ENCODE results near the gene STON1. TPM values are rescaled to one million over a fixed set of nuclear protein-coding genes. Genes with fewer than 3 reads are reported as not detected.

The STON1 gene
- total RNA-seq, 2 experiments from 2014 or later = 1.6 to 1.9 TPM

DNA sequence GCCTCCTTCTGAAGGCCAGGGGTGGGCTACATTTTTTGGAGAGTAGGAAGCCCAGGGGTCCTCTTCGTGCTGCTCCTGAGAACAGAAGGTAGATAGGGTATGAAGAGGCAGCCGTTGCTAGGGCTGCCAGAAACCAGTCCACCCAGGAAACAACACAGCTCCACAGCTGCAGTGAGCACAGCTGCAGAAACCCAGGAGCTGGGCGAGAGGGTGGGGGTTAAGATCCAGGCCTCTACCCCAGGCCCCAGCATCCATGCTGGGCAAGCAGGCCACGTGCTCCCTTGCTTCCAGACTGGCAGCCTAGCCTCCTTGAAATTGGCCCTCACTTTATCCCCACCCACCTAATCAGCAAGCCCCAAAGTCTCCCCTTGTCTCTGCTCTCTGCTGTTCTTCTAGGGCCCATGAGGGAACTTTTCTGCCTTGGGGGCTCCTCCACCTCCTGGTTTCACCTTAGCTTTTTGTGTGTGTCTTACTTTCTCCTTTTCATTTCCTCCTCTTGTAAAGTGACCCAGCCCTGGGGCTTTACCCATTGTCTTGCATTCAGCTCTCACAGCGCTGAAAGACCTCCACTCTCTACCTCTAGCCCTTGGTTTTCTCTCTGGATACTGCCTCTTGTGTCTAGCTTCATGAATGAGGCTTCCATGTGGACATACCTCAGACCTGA, 30.7 kb downstream of the STON1 start:
- POLR2A ChIA-PET = no interaction called here
- CTCF ChIA-PET = no interaction called here
- Mint-ChIP-seq H3K27me3 (ENCODE audit: low read depth) (no peaks in the 10 kb centered on the region), H3K27ac (no peak overlapping the region), H3K9me3 (ENCODE audit: insufficient read depth) (no peaks in the 10 kb centered on the region), H3K36me3 (ENCODE audit: low read depth) (no peaks in the 10 kb centered on the region), H3K4me3 (no peak overlapping the region), H3K4me1 (ENCODE audit: low read depth) (no peaks in the 10 kb centered on the region)
- no peak for ATAC-seq
- no peak for DNase-seq

DNA sequence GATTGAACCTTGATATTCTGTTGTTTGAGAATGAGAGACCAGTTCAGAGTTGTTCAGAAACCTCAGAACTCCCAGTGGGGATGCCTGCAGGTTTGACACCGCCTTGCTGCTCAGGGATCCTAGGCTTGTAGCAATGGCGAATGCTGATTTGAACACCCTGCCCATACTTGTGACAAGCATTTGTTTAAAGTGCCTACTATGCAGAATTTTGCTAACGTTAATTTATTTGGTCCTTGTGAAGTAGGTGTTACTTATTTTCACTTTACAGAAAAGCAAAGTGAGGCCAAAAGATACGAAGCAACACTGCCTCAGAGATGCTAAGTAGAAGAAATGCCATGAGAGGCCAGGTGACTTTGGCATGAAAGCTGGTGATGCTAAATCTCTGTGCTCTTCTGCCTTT, 32.3 kb downstream of the STON1 start:
- no peaks in the 10 kb centered on the region for H3K36me3 Mint-ChIP-seq (ENCODE audit: low read depth)
- H3K9me3 Mint-ChIP-seq (ENCODE audit: insufficient read depth) = no peaks in the 10 kb centered on the region
- H3K4me3 Mint-ChIP-seq = no peak overlapping the region
- ChIA-PET POLR2A (interaction anchor here (0.6 kb wide), 1 partner anchor 310 kb away, joined by 3 read pairs; no protein-coding TSS in a partner anchor), CTCF (no interaction called here)
- no peak overlapping the region for H3K27ac Mint-ChIP-seq
- no peaks in the 10 kb centered on the region for H3K4me1 Mint-ChIP-seq (ENCODE audit: low read depth)
- DNase-seq (no peak), ATAC-seq (no peak)
- H3K27me3 Mint-ChIP-seq (ENCODE audit: low read depth) = no peaks in the 10 kb centered on the region

DNA sequence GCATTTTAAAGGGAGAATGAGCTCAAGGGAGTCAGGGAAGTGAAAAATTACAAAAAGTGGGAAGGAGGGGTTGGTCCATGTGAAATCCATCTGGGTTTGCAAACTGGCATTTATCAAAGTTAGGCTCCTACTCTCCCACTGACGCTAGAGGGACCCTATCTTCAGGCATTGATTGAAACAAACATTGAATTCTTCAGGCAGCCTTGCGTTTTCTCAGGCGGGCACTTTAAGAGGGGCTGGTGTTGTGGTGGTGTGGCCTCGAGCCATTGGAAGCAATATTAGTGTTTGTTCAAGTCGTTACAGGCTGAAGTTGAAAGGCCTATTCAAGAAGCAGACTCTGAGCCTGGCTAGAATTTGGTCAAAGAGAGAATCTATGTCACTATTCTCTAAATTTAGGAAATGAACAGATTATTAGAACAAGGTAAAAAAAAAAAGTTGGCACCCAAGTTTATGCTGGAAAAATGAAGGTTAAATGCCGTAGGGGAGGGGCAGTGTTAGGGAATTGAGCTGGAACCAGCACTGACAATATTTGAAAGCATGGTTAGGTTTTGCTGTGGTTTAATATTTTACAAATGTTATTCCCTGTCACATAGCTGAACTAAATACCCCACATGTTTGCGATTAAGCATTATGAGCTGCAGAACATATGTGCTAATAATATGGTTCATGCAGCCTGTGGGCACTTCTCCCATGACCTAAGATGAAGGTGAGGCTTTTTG, 36.8 kb downstream of the STON1 start:
- no peaks in the 10 kb centered on the region for H3K9me3 Mint-ChIP-seq (ENCODE audit: insufficient read depth)
- no peak for ATAC-seq
- H3K4me3 Mint-ChIP-seq = no peak overlapping the region
- no peaks in the 10 kb centered on the region for H3K4me1 Mint-ChIP-seq (ENCODE audit: low read depth)
- ChIA-PET POLR2A (no interaction called here), CTCF (no interaction called here)
- H3K27ac Mint-ChIP-seq = no peak overlapping the region
- no peaks in the 10 kb centered on the region for H3K36me3 Mint-ChIP-seq (ENCODE audit: low read depth)
- H3K27me3 Mint-ChIP-seq (ENCODE audit: low read depth) = no peaks in the 10 kb centered on the region
- no peak for DNase-seq

- Mint-ChIP-seq H3K27me3 (ENCODE audit: low read depth) (no peaks in the 10 kb centered on the region), H3K36me3 (ENCODE audit: low read depth) (no peaks in the 10 kb centered on the region), H3K27ac (no peak overlapping the region), H3K4me3 (no peak overlapping the region), H3K4me1 (ENCODE audit: low read depth) (no peaks in the 10 kb centered on the region), H3K9me3 (ENCODE audit: insufficient read depth) (no peaks in the 10 kb centered on the region)
- ATAC-seq = no peak
- no peak for DNase-seq
- POLR2A ChIA-PET = no interaction called here
- CTCF ChIA-PET = no interaction called here
Observed at GRCh38 chr2:48567671-48568070, 37.7 kb downstream of the STON1 start.

DNA sequence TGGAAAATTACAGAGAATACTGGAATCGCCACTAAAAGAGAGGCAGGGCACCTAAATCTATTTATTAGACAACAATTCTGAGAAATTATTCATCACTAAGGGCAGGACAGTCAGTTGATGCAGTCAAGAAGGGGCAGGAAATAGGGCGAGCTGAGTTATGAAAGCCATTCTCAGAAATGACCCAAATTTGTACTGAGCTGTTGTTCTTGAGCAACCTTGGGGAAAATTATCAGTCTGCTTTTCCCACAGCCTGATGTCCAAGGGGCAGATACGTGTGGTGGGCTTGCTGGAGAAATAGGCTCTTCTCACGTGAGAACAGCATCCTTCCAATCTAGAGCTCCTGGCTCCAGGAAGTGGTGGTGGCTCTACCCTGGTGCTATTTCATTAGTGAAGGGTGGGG, 38.6 kb downstream of the STON1 start:
- Mint-ChIP-seq H3K4me1 (ENCODE audit: low read depth) (no peaks in the 10 kb centered on the region), H3K36me3 (ENCODE audit: low read depth) (no peaks in the 10 kb centered on the region), H3K27me3 (ENCODE audit: low read depth) (no peaks in the 10 kb centered on the region), H3K4me3 (no peak overlapping the region), H3K9me3 (ENCODE audit: insufficient read depth) (no peaks in the 10 kb centered on the region), H3K27ac (no peak overlapping the region)
- ChIA-PET POLR2A (no interaction called here), CTCF (no interaction called here)
- no peak for DNase-seq
- no peak for ATAC-seq

DNA sequence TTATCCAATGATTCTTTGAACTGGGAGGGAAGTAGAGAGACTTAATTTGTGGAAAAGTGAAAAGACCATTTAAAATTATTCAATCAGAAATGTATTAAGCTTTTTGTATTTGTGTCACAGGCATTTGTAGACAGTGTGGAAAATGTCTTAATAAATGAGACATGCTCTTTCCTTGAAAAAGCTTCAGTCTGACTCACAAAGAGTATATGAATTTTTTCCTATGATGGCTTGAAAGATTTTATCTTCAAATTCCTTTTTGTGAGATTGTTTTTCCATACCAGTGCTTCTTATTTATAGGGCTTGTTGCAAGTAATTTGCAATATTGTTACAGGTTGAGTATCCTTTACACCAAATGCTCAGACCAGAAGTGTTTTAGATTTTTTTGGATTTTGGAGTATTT, 39.5 kb downstream of the STON1 start:
- H3K27ac Mint-ChIP-seq = no peak overlapping the region
- no peaks in the 10 kb centered on the region for H3K27me3 Mint-ChIP-seq (ENCODE audit: low read depth)
- CTCF ChIA-PET = interaction anchor here (0.7 kb wide), 1 partner anchor 15 kb away, joined by 3 read pairs; no protein-coding TSS in a partner anchor
- H3K4me3 Mint-ChIP-seq = no peak overlapping the region
- DNase-seq (no peak), ATAC-seq (no peak)
- POLR2A ChIA-PET = no interaction called here
- no peaks in the 10 kb centered on the region for H3K9me3 Mint-ChIP-seq (ENCODE audit: insufficient read depth)
- H3K4me1 Mint-ChIP-seq (ENCODE audit: low read depth) = no peaks in the 10 kb centered on the region
- H3K36me3 Mint-ChIP-seq (ENCODE audit: low read depth) = no peaks in the 10 kb centered on the region

DNA sequence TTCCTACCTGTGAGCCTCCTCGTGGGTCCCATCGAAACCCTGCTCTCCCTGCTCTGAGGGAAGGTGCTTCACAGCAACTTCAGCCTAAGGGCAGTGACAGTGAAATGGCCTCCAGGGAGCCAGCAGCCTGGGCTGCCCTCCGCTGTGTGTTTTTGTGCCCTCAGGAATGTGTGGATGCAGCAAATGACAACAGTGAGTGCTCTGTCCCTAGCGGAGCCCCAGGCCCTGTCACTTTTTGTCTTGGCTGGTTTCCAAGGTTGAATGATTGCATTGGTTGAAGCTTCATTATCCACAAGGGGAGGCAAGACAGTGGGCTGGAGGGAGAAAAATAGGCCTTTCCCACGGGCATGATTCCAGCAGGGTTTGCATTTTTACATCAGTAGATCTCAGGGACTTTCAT, 42.9 kb downstream of the STON1 start:
- ATAC-seq = no peak
- DNase-seq = no peak
- ChIA-PET CTCF (no interaction called here), POLR2A (no interaction called here)
- Mint-ChIP-seq H3K27ac (no peak overlapping the region), H3K9me3 (ENCODE audit: insufficient read depth) (no peaks in the 10 kb centered on the region), H3K4me1 (ENCODE audit: low read depth) (peaks cover 4% of the 10 kb centered on the region), H3K36me3 (ENCODE audit: low read depth) (no peaks in the 10 kb centered on the region), H3K27me3 (ENCODE audit: low read depth) (no peaks in the 10 kb centered on the region), H3K4me3 (no peak overlapping the region)

GRCh38 chr2:48574353-48575287, 44.7 kb downstream of the STON1 start:
- Mint-ChIP-seq H3K27ac (no peak overlapping the region), H3K4me3 (no peak overlapping the region)
- no peak for ATAC-seq

GRCh38 chr2:48578313-48578712, 48.4 kb downstream of the STON1 start:
- ATAC-seq (no peak), DNase-seq (no peak)
- ChIA-PET POLR2A (no interaction called here), CTCF (no interaction called here)
- Mint-ChIP-seq H3K36me3 (ENCODE audit: low read depth) (no peaks in the 10 kb centered on the region), H3K9me3 (ENCODE audit: insufficient read depth) (no peaks in the 10 kb centered on the region), H3K27me3 (ENCODE audit: low read depth) (peaks cover 2% of the 10 kb centered on the region), H3K4me3 (no peak overlapping the region), H3K27ac (no peak overlapping the region), H3K4me1 (ENCODE audit: low read depth) (peaks cover 4% of the 10 kb centered on the region)

More at GRCh38 chr2:48574353-48575287, 44.7 kb downstream of the STON1 start:
- no peaks in the 10 kb centered on the region for H3K27me3 Mint-ChIP-seq (ENCODE audit: low read depth)
- CTCF ChIA-PET = no interaction called here
- H3K36me3 Mint-ChIP-seq (ENCODE audit: low read depth) = no peaks in the 10 kb centered on the region
- POLR2A ChIA-PET = no interaction called here
- no peak for DNase-seq
- H3K4me1 Mint-ChIP-seq (ENCODE audit: low read depth) = peaks cover 4% of the 10 kb centered on the region
- H3K9me3 Mint-ChIP-seq (ENCODE audit: insufficient read depth) = no peaks in the 10 kb centered on the region

DNA sequence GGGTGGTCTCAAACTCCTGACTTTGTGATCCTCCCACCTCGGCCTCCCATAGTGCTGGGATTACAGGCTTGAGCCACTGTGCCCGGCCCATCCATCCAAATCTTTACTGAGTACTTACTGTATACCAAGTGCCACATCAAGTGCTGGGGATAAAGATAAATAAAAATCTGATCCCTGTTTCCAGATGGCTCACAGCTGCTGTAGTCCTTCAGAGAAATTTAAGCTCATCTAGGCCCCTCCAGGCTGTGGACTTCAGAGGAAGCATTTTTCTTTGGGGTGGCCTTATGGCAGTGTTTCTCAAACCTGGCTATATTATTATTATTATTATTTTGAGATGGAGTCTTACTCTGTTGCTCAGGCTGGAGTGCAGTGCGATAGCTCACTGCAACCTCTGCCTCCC, 54.0 kb downstream of the STON1 start:
- ATAC-seq (no peak), DNase-seq (no peak)
- POLR2A ChIA-PET = no interaction called here
- CTCF ChIA-PET = no interaction called here
- H3K27ac Mint-ChIP-seq = no peak overlapping the region
- peaks cover under 1% of the 10 kb centered on the region for H3K4me1 Mint-ChIP-seq (ENCODE audit: low read depth)
- H3K27me3 Mint-ChIP-seq (ENCODE audit: low read depth) = peaks cover 2% of the 10 kb centered on the region
- H3K36me3 Mint-ChIP-seq (ENCODE audit: low read depth) = no peaks in the 10 kb centered on the region
- H3K4me3 Mint-ChIP-seq = no peak overlapping the region
- no peaks in the 10 kb centered on the region for H3K9me3 Mint-ChIP-seq (ENCODE audit: insufficient read depth)

GRCh38 chr2:48584551-48584950, 54.6 kb downstream of the STON1 start:
- peaks cover 2% of the 10 kb centered on the region for H3K27me3 Mint-ChIP-seq (ENCODE audit: low read depth)
- POLR2A ChIA-PET = no interaction called here
- H3K36me3 Mint-ChIP-seq (ENCODE audit: low read depth) = no peaks in the 10 kb centered on the region
- H3K9me3 Mint-ChIP-seq (ENCODE audit: insufficient read depth) = no peaks in the 10 kb centered on the region
- no peak overlapping the region for H3K27ac Mint-ChIP-seq
- ATAC-seq = no peak
- no peak for DNase-seq
- CTCF ChIA-PET = interaction anchor here (0.6 kb wide), 1 partner anchor 15 kb away, joined by 3 read pairs; no protein-coding TSS in a partner anchor
- H3K4me3 Mint-ChIP-seq = no peak overlapping the region
- peaks cover 2% of the 10 kb centered on the region for H3K4me1 Mint-ChIP-seq (ENCODE audit: low read depth)

- POLR2A ChIA-PET = no interaction called here
- Mint-ChIP-seq H3K4me1 (ENCODE audit: low read depth) (peaks cover 2% of the 10 kb centered on the region), H3K27me3 (ENCODE audit: low read depth) (peaks cover 2% of the 10 kb centered on the region), H3K9me3 (ENCODE audit: insufficient read depth) (no peaks in the 10 kb centered on the region), H3K36me3 (ENCODE audit: low read depth) (no peaks in the 10 kb centered on the region), H3K27ac (no peak overlapping the region), H3K4me3 (no peak overlapping the region)
- no peak for ATAC-seq
- CTCF ChIA-PET = interaction anchor here (1.2 kb wide), 1 partner anchor 14 kb away, joined by 3 read pairs; no protein-coding TSS in a partner anchor
- DNase-seq = no peak
Observed at GRCh38 chr2:48586433-48586832, 56.5 kb downstream of the STON1 start.
